Keratinocyte (primary cell): Measurements from ENCODE around the gene NIPA2. TPM values are rescaled to one million over a fixed set of nuclear protein-coding genes. Genes with fewer than 3 reads are reported as not detected.

Experiments
- DNase-seq: peaks from one replicate; pipeline ENCODE4 v3.0.0-alpha.2; 2011; ENCODE audit warnings: low read depth, missing footprints, low spot score
- FAIRE-seq: peaks from 2 replicates; lab custom pipeline; 2011; peaks lifted over from hg19 to GRCh38; lab: Jason Lieb, UNC
- H2AFZ ChIP-seq: 2 replicates; pipeline ENCODE4 v1.6.0; 2012; ENCODE audit warnings: low read length, control low read depth, inconsistent platforms; ENCODE audit not compliant: control insufficient read depth
- H3K27ac ChIP-seq: 2 replicates; pipeline ENCODE4 v1.5.1; 2011; ENCODE audit warnings: low read length; ENCODE audit not compliant: control insufficient read depth, insufficient read depth
- H3K27me3 ChIP-seq: 3 replicates; pipeline ENCODE4 v1.6.0; 2011; ENCODE audit warnings: low read length; ENCODE audit not compliant: control insufficient read depth, insufficient read depth; ENCODE audit errors: extremely low read depth
- H3K36me3 ChIP-seq, 2 experiments: 2 replicates in 1 of 2; 3 replicates in 1 of 2; pipeline ENCODE4 v1.5.1; 2011; ENCODE audit warnings: low read length in 2 of 2, mild to moderate bottlenecking in 1 of 2; ENCODE audit not compliant: control insufficient read depth in 2 of 2, insufficient read depth in 2 of 2; ENCODE audit errors: extremely low read depth in 1 of 2
- H3K4me1 ChIP-seq: 3 replicates; pipeline ENCODE4 v1.5.1; 2011; ENCODE audit warnings: low read length; ENCODE audit not compliant: control insufficient read depth, insufficient read depth; ENCODE audit errors: extremely low read depth
- H3K4me2 ChIP-seq: 3 replicates; pipeline ENCODE4 v1.6.0; 2011; ENCODE audit warnings: low read depth, low read length; ENCODE audit not compliant: control insufficient read depth, insufficient read depth; ENCODE audit errors: extremely low read depth
- H3K4me3 ChIP-seq, 3 experiments: fragments of 200-600 bp in 1 of 3; sonication (generic) in 1 of 3; 2 replicates in 2 of 3; 3 replicates in 1 of 3; pipeline ENCODE4 v1.5.1; 2011 to 2016; ENCODE audit warnings: low read length in 3 of 3, mild to moderate bottlenecking in 3 of 3, control low read depth in 2 of 3, inconsistent platforms in 1 of 3, low read depth in 1 of 3, mixed read lengths in 1 of 3, mixed run types in 1 of 3, moderate library complexity in 1 of 3; ENCODE audit not compliant: control insufficient read depth in 2 of 3, insufficient read depth in 2 of 3; ENCODE audit errors: extremely low read depth in 1 of 3
- H3K79me2 ChIP-seq: 2 replicates; pipeline ENCODE4 v1.6.0; 2012; ENCODE audit warnings: low read length; ENCODE audit not compliant: control insufficient read depth, insufficient read depth
- H3K9ac ChIP-seq: 3 replicates; pipeline ENCODE4 v1.6.0; 2011; ENCODE audit warnings: low read length; ENCODE audit not compliant: control insufficient read depth, insufficient read depth; ENCODE audit errors: extremely low read depth
- H3K9me1 ChIP-seq: 3 replicates; pipeline ENCODE4 v1.6.0; 2011; ENCODE audit warnings: low read length; ENCODE audit not compliant: control insufficient read depth, insufficient read depth; ENCODE audit errors: extremely low read depth
- H3K9me3 ChIP-seq: 2 replicates; pipeline ENCODE4 v1.5.1; 2012; ENCODE audit warnings: low read depth, low read length; ENCODE audit not compliant: control insufficient read depth
- H4K20me1 ChIP-seq: 3 replicates; pipeline ENCODE4 v1.6.0; 2011; ENCODE audit warnings: low read length; ENCODE audit not compliant: control insufficient read depth, insufficient read depth; ENCODE audit errors: extremely low read depth
- CTCF ChIP-seq, 3 experiments: IDR thresholded peaks in 1 of 3; conservative IDR thresholded peaks in 1 of 3; optimal IDR thresholded peaks in 1 of 3; 2 replicates in 2 of 3; 3 replicates in 1 of 3; pipeline versions ENCODE3 to v1.5.1; 2011; ENCODE audit warnings: low read length in 3 of 3, mild to moderate bottlenecking in 3 of 3, moderate library complexity in 2 of 3, control low read depth in 1 of 3, inconsistent platforms in 1 of 3; ENCODE audit not compliant: insufficient read depth in 2 of 3; ENCODE audit errors: extremely low read depth in 1 of 3
- EZH2 ChIP-seq: IDR thresholded peaks from one replicate; pipeline ENCODE4 v1.6.1; 2012; ENCODE audit warnings: inconsistent platforms, mild to moderate bottlenecking, low read length, moderate library complexity
- dilution Hi-C: fragments of 300-500 bp; cut with MboI; formaldehyde crosslinking; loops from one replicate; pipeline ENCODE4 v1.7.0; 2020; ENCODE audit warnings: low sequenced_read_pairs; ENCODE audit not compliant: extremely low pct_ligation_motif_present
- polyA plus RNA-seq, 5 experiments: library from polyadenylated mRNA; depleted of rRNA in 3 of 5; stranded (reverse) in 3 of 5; stranded (forward) in 1 of 5; unstranded in 1 of 5; fragments of >200 nt; gene quantifications; 1 replicate in 1 of 5; 2 replicates in 3 of 5; 3 replicates in 1 of 5; pipeline versions ENCODE4 v1.2.1 to v1.2.3, GENCODE V29; 2011 to 2012; ENCODE audit warnings: missing spikeins in 2 of 5, low read depth in 1 of 5, low replicate concordance in 1 of 5

NIPA2 gene
- polyA plus RNA-seq, 1 donor (not counting 4 experiments of a cell fraction or from before 2014, with no cell fraction given): 81.2 TPM

DNA sequence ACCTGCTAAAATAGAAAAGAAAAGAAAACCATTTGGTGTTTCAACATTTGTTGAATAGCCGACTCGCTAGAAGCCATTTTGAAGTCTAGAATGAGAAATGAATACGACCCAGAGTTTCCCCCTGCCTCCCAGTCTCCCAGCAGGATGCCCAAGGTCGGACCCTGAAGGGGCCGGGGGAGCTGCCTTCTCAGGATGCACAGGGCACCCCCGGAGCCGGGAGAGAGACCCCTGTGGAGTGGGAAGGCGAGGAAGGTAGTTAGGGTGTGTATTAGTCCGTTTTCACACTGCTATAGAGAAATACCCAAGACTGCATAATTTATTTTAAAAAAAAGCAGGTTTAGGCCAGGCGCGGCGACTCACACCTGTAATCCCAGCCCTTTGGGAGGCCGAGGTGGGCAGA lies 44.7 kb downstream of the NIPA2 start:
- Histone ChIP-seq H3K4me2 (no peak overlapping the region), H3K4me1 (peaks cover 3% of the 10 kb centered on the region), H4K20me1 (peaks cover 2% of the 10 kb centered on the region), H3K36me3 (peaks cover 22 to 25% of the 10 kb centered on the region in 2 experiments), H3K4me3 (no peak overlapping the region), H3K27me3 (no peaks in the 10 kb centered on the region), H2AFZ (no peak overlapping the region), H3K9me1 (no peaks in the 10 kb centered on the region), H3K27ac (no peak overlapping the region), H3K9ac (no peak overlapping the region), H3K79me2 (no peaks in the 10 kb centered on the region), H3K9me3 (no peaks in the 10 kb centered on the region)
- dilution Hi-C loops: no loop called here
- DNase-seq: no peak
- TF ChIP-seq EZH2 (no peak), CTCF (optimal IDR thresholded peaks at IDR 0.05 in 1 of 3, IDR thresholded peaks at IDR 0.05 in 1 of 3, conservative IDR thresholded peaks at IDR 0.05 in 1 of 3; ENCODE audit: extremely low read depth in 1 of 3, insufficient read depth in 2 of 3, low read length in 3 of 3) (no peak)
- FAIRE-seq: no peak

GRCh38 chr15:22884344-22884743 lies 45.9 kb downstream of the NIPA2 start:
- peaks cover 21 to 27% of the 10 kb centered on the region in 2 experiments for H3K36me3 ChIP-seq
- H3K9me3 ChIP-seq: no peaks in the 10 kb centered on the region
- FAIRE-seq (no peak), DNase-seq (no peak)
- TF ChIP-seq EZH2 (no peak), CTCF (optimal IDR thresholded peaks at IDR 0.05 in 1 of 3, IDR thresholded peaks at IDR 0.05 in 1 of 3, conservative IDR thresholded peaks at IDR 0.05 in 1 of 3; ENCODE audit: extremely low read depth in 1 of 3, insufficient read depth in 2 of 3, low read length in 3 of 3) (no peak)
- H3K27me3 ChIP-seq: no peaks in the 10 kb centered on the region
- no peaks in the 10 kb centered on the region for H3K9me1 ChIP-seq
- H3K4me3 ChIP-seq: no peak overlapping the region
- H3K9ac ChIP-seq: no peak overlapping the region
- no peak overlapping the region for H2AFZ ChIP-seq
- H3K4me1 ChIP-seq: peaks cover 3% of the 10 kb centered on the region
- no peak overlapping the region for H3K27ac ChIP-seq
- no peak overlapping the region for H3K4me2 ChIP-seq
- peaks cover 5% of the 10 kb centered on the region for H4K20me1 ChIP-seq
- no peaks in the 10 kb centered on the region for H3K79me2 ChIP-seq
- dilution Hi-C loops: no loop called here
